H1 (cell line): ENCODE measurements around the gene PCBD1. TPM values are rescaled to one million over a fixed set of nuclear protein-coding genes. Genes with fewer than 3 reads are reported as not detected.

Source experiments
- BCL11A ChIP-seq, 2 experiments: IDR thresholded peaks; one replicate each; pipeline ENCODE4 v1.6.1; 2011; ENCODE audit warnings: low read depth in 2 of 2, low read length in 2 of 2, mild to moderate bottlenecking in 2 of 2
- CHD7 ChIP-seq: fragments of 300-600 bp; sonication (generic); IDR thresholded peaks from 2 replicates; pipeline ENCODE4 v1.7.1; 2012; ENCODE audit warnings: low read length, moderate library complexity, mild to moderate bottlenecking, inconsistent platforms; ENCODE audit not compliant: insufficient replicate concordance
- EGR1 ChIP-seq: IDR thresholded peaks from 2 replicates; pipeline ENCODE4 v1.6.1; 2011; ENCODE audit warnings: low read depth, low read length, borderline replicate concordance
- NRF1 ChIP-seq: IDR thresholded peaks from 2 replicates; pipeline ENCODE4 v1.6.1; 2011; ENCODE audit warnings: mild to moderate bottlenecking, low read depth, low read length, improper control_type of control experiment
- RAD21 ChIP-seq, 2 experiments: IDR thresholded peaks in 1 of 2; conservative IDR thresholded peaks in 1 of 2; 2 replicates each; pipeline ENCODE4 v1.6.1; 2011; ENCODE audit warnings: low read depth in 2 of 2, low read length in 2 of 2, improper control_type of control experiment in 1 of 2, inconsistent platforms in 1 of 2, mild to moderate bottlenecking in 1 of 2, moderate library complexity in 1 of 2
- SP1 ChIP-seq: IDR thresholded peaks from 2 replicates; pipeline ENCODE4 v1.6.1; 2011; ENCODE audit warnings: low read depth, low read length
- TAF1 ChIP-seq: IDR thresholded peaks from 2 replicates; pipeline ENCODE4 v1.6.1; 2011; ENCODE audit warnings: mild to moderate bottlenecking, low read depth, low read length
- polyA plus RNA-seq, 7 experiments: library from polyadenylated mRNA; depleted of rRNA in 3 of 7; stranded (reverse) in 5 of 7; unstranded in 2 of 7; fragments of >200 nt in 5 of 7; fragments of 200-250 nt in 2 of 7; gene quantifications; 1 replicate in 5 of 7; 2 replicates in 1 of 7; 4 replicates in 1 of 7; pipeline versions ENCODE4 v1.2.1 to v1.2.3, GENCODE V29; 2011 to 2013; ENCODE audit warnings: missing spikeins in 2 of 7, mixed read lengths in 2 of 7
- total RNA-seq: library from RNA; stranded (reverse); fragmentation: NEBNext Ultra II Directional; extraction: Animal tissue kit (Norgen Biotek cat#: 25700); gene quantifications from 2 replicates; pipeline ENCODE4 v1.2.1, GENCODE V29; 2021

The PCBD1 gene
- total and polyA plus RNA-seq, 2 of the 8 experiments (the other 6 are each of a cell fraction or from before 2014, with no cell fraction given), result 46.5 to 55.0 TPM

GRCh38 chr10:70927189-70927943 is 39.0 kb upstream of the PCBD1 start (continued):
- TF ChIP-seq CHD7, result no peak
- no peak for TF ChIP-seq TAF1
- no peak for TF ChIP-seq EGR1
- no peak for TF ChIP-seq SP1
- no peak for TF ChIP-seq NRF1
- TF ChIP-seq RAD21 (IDR thresholded peaks at IDR 0.05 in 1 of 2, conservative IDR thresholded peaks at IDR 0.05 in 1 of 2; ENCODE audit: low read depth in 2 of 2, low read length in 2 of 2), result no peak
- no peak for TF ChIP-seq BCL11A (IDR thresholded peaks at IDR 0.05; ENCODE audit: low read depth in 2 of 2, low read length in 2 of 2)
